Tibial nerve (tissue), 3 donors: ENCODE measurements around the gene ALG14.

ENCODE experiments used
- POLR2A ChIP-seq, 2 donors: fragments of 450-650 bp; IDR thresholded peaks; one replicate each; pipeline ENCODE4 v1.6.1; 2017; ENCODE audit warnings: antibody characterized with exemption in 2 of 2, mild to moderate bottlenecking in 2 of 2, moderate library complexity in 2 of 2
- TF ChIP-seq, protein P1 (sequence below), 5 experiments: fragments of 200-600 bp in 3 of 5; fragments of 450-650 bp in 2 of 5; sonication (generic) in 3 of 5; IDR thresholded peaks; one replicate each; pipeline ENCODE4 v1.5.1; 2016 to 2019; ENCODE audit warnings: antibody characterized with exemption in 5 of 5, mild to moderate bottlenecking in 3 of 5, moderate library complexity in 2 of 5

DNA sequence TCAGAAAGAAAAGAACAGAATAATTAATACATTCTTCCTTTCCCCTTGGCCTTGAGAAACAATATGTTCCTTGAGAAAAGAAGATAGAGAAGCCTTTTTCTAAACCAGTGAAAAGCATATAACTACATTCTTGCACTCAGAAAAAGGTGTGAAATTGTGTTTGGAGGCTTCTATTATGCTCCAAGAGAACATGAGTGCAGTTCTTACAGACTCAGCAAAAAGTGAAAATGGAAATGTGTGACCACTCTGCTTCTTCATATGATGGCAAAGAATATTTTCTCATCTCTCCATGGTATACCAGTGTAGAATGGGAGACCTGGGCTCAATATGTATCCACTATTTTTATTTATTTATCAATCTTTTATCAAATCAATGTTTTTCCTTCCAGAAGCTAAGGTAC, 43.2 kb downstream of the ALG14 start:
- TF ChIP-seq, protein P1, sequence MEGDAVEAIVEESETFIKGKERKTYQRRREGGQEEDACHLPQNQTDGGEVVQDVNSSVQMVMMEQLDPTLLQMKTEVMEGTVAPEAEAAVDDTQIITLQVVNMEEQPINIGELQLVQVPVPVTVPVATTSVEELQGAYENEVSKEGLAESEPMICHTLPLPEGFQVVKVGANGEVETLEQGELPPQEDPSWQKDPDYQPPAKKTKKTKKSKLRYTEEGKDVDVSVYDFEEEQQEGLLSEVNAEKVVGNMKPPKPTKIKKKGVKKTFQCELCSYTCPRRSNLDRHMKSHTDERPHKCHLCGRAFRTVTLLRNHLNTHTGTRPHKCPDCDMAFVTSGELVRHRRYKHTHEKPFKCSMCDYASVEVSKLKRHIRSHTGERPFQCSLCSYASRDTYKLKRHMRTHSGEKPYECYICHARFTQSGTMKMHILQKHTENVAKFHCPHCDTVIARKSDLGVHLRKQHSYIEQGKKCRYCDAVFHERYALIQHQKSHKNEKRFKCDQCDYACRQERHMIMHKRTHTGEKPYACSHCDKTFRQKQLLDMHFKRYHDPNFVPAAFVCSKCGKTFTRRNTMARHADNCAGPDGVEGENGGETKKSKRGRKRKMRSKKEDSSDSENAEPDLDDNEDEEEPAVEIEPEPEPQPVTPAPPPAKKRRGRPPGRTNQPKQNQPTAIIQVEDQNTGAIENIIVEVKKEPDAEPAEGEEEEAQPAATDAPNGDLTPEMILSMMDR (IDR thresholded peaks at IDR 0.05), result no peak
- no peak for TF ChIP-seq POLR2A (IDR thresholded peaks at IDR 0.05)
